Measurements from ENCODE around the gene LONRF3. TPM values are rescaled to one million over a fixed set of nuclear protein-coding genes. Genes with fewer than 3 reads are reported as not detected.

The LONRF3 gene
- total RNA-seq = not detected in 2 replicates
- long read RNA-seq = 0 reads

GRCh38 chrX:118974088-118974907, at the start of gene LONRF3:
TSS of gene LONRF3 (plus strand) at chrX:118974618. CDS start at chrX:118974781, 163 bp downstream.
- H3K9me3 Mint-ChIP-seq (ENCODE audit: unreplicated experiment) = peaks cover 5% of the 10 kb centered on the region
- H3K4me3 Mint-ChIP-seq (ENCODE audit: unreplicated experiment) = peak within 1 kb of the TSS; percentile 72
- H3K36me3 Mint-ChIP-seq (ENCODE audit: unreplicated experiment) = no peaks in the 10 kb centered on the region
- H3K27me3 Mint-ChIP-seq (ENCODE audit: unreplicated experiment) = peaks cover 29% of the 10 kb centered on the region
- no peak for DNase-seq (ENCODE audit: extremely low spot score, unreplicated experiment)
- peaks cover 9% of the 10 kb centered on the region for H3K4me1 Mint-ChIP-seq (ENCODE audit: unreplicated experiment)
- TF ChIP-seq CTCF (IDR thresholded peaks at IDR 0.05) = no peak
- no peak within 1 kb of the TSS for H3K27ac Mint-ChIP-seq (ENCODE audit: unreplicated experiment)

- Mint-ChIP-seq H3K9me3 (ENCODE audit: unreplicated experiment) (peaks cover 6% of the 10 kb centered on the region), H3K27ac (ENCODE audit: unreplicated experiment) (no peak overlapping the region), H3K36me3 (ENCODE audit: unreplicated experiment) (no peaks in the 10 kb centered on the region), H3K4me1 (ENCODE audit: unreplicated experiment) (no peaks in the 10 kb centered on the region), H3K27me3 (ENCODE audit: unreplicated experiment) (no peaks in the 10 kb centered on the region), H3K4me3 (ENCODE audit: unreplicated experiment) (no peak overlapping the region)
- no peak for DNase-seq (ENCODE audit: extremely low spot score, unreplicated experiment)
- TF ChIP-seq CTCF (IDR thresholded peaks at IDR 0.05) = no peak
These were observed 46.3 kb upstream of the LONRF3 start for GRCh38 chrX:118928151-118928550.

- TF ChIP-seq CTCF (IDR thresholded peaks at IDR 0.05) = no peak
- H3K4me1 Mint-ChIP-seq (ENCODE audit: unreplicated experiment) = no peaks in the 10 kb centered on the region
- DNase-seq (ENCODE audit: extremely low spot score, unreplicated experiment) = no peak
- no peaks in the 10 kb centered on the region for H3K36me3 Mint-ChIP-seq (ENCODE audit: unreplicated experiment)
- no peak overlapping the region for H3K4me3 Mint-ChIP-seq (ENCODE audit: unreplicated experiment)
- H3K27me3 Mint-ChIP-seq (ENCODE audit: unreplicated experiment) = no peaks in the 10 kb centered on the region
- no peak overlapping the region for H3K27ac Mint-ChIP-seq (ENCODE audit: unreplicated experiment)
- H3K9me3 Mint-ChIP-seq (ENCODE audit: unreplicated experiment) = peaks cover 4% of the 10 kb centered on the region
These were observed 39.1 kb upstream of the LONRF3 start for GRCh38 chrX:118935352-118935751.

- no peak for TF ChIP-seq CTCF (IDR thresholded peaks at IDR 0.05)
- H3K4me3 Mint-ChIP-seq (ENCODE audit: unreplicated experiment) = no peak overlapping the region
- H3K9me3 Mint-ChIP-seq (ENCODE audit: unreplicated experiment) = peaks cover 5% of the 10 kb centered on the region
- DNase-seq (ENCODE audit: extremely low spot score, unreplicated experiment) = no peak
- no peaks in the 10 kb centered on the region for H3K4me1 Mint-ChIP-seq (ENCODE audit: unreplicated experiment)
- H3K36me3 Mint-ChIP-seq (ENCODE audit: unreplicated experiment) = no peaks in the 10 kb centered on the region
- H3K27ac Mint-ChIP-seq (ENCODE audit: unreplicated experiment) = no peak overlapping the region
- H3K27me3 Mint-ChIP-seq (ENCODE audit: unreplicated experiment) = no peaks in the 10 kb centered on the region
These were observed 33.3 kb upstream of the LONRF3 start for GRCh38 chrX:118941147-118941546.

GRCh38 chrX:118943102-118943501, 31.3 kb upstream of the LONRF3 start:
- TF ChIP-seq CTCF (IDR thresholded peaks at IDR 0.05) = no peak
- Mint-ChIP-seq H3K4me1 (ENCODE audit: unreplicated experiment) (no peaks in the 10 kb centered on the region), H3K36me3 (ENCODE audit: unreplicated experiment) (no peaks in the 10 kb centered on the region)

More at GRCh38 chrX:118943102-118943501, 31.3 kb upstream of the LONRF3 start:
- Mint-ChIP-seq H3K9me3 (ENCODE audit: unreplicated experiment) (peaks cover 5% of the 10 kb centered on the region), H3K27ac (ENCODE audit: unreplicated experiment) (no peak overlapping the region), H3K4me3 (ENCODE audit: unreplicated experiment) (no peak overlapping the region), H3K27me3 (ENCODE audit: unreplicated experiment) (no peaks in the 10 kb centered on the region)
- DNase-seq (ENCODE audit: extremely low spot score, unreplicated experiment) = no peak

Data from osteocyte (in vitro differentiated cells).